ENCODE measurements around the gene PHAF1.
A peak's percentile ranks its signal among the peaks of the same experiment; 100 is the strongest.

The PHAF1 gene

DNA sequence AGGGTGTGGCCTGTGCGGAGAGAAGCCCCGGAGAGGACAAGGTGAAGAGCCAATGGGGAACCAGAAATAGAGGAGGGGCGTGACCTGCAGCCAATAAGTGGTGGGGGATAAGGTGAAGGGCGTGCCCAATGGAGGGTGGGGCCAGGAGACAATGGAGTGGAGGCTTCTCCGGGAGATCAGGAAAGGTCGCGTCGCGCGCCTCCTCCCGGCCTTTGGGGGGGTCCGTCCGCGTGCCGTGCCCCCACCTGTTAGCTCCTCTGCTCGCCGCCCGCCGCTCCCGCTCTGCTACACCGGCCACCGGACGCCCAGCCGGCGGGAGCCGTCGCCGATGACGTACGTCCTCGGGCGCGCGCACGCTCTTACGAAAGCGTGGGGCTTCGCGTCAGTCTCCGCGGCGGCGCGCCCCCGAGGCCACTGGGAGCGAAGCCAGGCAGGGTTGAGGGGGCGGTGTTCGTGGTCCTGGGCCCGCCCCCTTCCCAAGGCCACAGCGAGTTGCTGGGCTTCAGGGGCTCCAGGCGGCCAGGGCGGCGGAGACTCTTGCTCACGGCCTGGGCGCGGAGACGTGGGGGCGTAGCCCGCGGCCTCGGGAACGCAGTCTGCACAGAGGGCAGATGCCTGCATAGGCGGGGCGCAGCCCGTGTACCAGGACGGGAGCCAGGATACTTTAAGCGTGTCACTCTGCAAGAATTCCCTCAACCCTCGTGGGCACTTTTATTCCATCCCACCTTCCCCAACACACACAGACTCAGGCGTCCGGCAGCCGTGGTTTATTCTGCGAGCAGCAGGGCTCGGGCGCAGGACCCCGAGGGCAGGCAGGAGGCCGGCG, 74.1 kb downstream of the PHAF1 start, which contains the start of gene MATCAP1:
Gene MATCAP1, minus strand, starts transcription at position 337 of the 826 bp plus-strand sequence. CDS start 3,353 bp downstream, outside the sequence.
- DNase-seq = peak; percentile 96 to 97 (median 97)

GRCh38 chr16:67184453-67184994, 74.8 kb downstream of the PHAF1 start:
- DNase-seq = no peak

GRCh38 chr16:67184995-67185650, 75.4 kb downstream of the PHAF1 start:
- DNase-seq = peak; percentile 92 to 97 (median 96)

DNA sequence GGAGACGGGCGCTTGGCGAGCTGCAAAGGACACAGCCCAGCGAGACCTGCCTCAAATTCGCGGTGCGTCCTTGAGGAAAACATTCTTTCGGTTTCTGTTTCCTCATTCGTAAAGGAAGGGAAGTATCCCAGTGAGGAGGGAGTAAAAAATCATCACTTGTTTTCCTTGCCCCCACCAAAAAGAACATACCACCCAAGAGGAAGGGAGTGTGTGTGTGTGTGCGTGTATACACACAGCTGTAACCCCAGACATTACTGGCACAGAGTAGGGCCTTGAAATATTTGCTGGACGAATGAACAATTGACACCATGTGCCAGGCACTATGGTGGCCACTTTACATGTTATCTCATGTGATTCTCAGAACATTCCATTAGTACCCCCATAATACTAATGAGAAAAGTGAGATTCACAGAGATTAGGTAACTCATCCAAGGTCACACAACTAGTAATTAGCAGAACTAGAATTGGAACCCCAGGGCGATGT, 76.0 kb downstream of the PHAF1 start:
- DNase-seq = no peak

- no peak for DNase-seq
Observed at GRCh38 chr16:67186550-67186950, 76.8 kb downstream of the PHAF1 start.

- DNase-seq = no peak
Observed at GRCh38 chr16:67187175-67187890, 77.6 kb downstream of the PHAF1 start.

DNA sequence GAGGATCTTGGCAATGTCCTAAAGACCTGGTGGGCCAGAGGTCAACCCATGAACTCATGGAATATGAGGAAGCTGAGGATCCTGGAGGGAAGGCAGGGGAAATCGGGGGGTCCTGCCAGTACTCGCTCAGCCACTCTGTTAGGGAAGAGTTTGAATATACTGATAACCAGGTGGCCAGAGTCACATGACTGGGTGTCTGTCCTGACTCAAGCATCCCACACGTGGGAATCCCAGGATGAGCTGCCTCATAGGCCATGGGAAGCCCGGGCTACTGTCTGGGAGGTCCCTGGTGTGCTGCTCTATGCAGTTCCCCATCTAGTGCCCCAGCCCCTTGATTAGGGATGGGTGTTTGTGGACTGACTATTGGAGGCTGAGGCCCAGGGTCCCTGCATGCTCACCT, 78.6 kb downstream of the PHAF1 start:
- DNase-seq = peak; percentile 63 to 82 (median 82)

- no peak for DNase-seq
Observed at GRCh38 chr16:67188798-67189197, 79.1 kb downstream of the PHAF1 start.

- DNase-seq = no peak
Observed at GRCh38 chr16:67190041-67190440, 80.3 kb downstream of the PHAF1 start, which contains the start of gene EXOC3L1. Gene EXOC3L1 (minus strand): TSS chr16:67190136. CDS start chr16:67189676, 460 bp downstream.

GRCh38 chr16:67190448-67191399, 81.0 kb downstream of the PHAF1 start:
- no peak for DNase-seq

GRCh38 chr16:67191411-67191994, 81.8 kb downstream of the PHAF1 start:
- no peak for DNase-seq

DNA sequence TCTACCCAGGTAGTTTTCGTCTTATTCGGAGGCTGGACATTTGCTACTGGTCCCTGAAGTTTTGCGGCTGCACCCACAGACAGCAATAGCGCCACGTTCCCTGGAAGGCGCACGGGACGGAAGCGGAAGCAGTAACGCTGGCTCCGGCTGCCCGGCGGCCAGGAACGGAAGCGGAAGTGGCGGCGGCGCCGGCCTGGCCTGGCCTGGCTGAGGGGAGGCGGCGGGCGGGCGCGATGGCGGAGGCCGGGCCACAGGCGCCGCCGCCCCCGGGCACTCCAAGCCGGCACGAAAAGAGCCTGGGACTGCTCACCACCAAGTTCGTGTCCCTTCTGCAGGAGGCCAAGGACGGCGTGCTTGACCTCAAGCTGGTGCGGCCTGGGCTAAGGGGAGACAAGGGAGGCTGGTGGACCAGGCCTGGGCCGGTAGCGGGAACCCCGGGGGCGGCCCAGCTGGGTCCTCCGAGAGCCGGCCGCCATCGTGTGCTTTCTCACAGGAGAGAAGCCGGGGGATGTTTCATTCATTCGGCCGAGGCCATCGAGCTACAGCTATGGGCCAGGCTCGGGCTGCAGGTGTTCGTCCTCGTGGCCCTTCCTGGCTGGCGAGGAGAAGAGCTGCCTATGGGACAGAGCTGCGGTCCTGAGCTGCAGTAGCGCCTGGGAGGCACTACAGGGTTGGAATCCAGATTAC, 82.4 kb downstream of the PHAF1 start, which contains the start of gene E2F4:
Gene E2F4, plus strand, starts transcription at position 161 of the 687 bp plus-strand sequence. Its CDS starts 73 bp downstream, at position 234.
- DNase-seq = peak; percentile 96 to 98 (median 97)

GRCh38 chr16:67192781-67193361, 83.1 kb downstream of the PHAF1 start:
- DNase-seq = no peak

DNA sequence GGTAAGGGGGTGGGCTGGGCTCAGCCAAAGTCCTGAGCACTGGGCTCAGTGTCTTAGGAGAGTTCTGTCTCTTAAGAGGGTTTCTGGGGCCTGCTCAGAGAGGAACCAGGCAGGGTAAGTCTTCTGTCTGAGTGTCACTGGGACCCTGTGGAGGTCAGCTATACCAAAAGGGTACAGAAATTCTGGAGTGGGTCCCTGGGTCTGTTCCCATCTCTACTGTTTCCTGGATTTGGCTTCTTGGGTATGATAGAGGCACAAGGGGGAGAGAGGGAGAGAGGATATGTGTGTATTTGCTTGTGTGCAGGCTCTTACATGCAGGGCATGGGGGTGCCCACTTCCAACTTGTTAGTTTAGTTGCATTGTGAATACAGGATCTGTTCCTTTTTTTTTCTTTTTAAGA, 83.8 kb downstream of the PHAF1 start:
- DNase-seq = no peak

GRCh38 chr16:67194260-67194659, 84.5 kb downstream of the PHAF1 start:
- DNase-seq = no peak

GRCh38 chr16:67195676-67196075, 85.9 kb downstream of the PHAF1 start:
- DNase-seq = no peak

DNA sequence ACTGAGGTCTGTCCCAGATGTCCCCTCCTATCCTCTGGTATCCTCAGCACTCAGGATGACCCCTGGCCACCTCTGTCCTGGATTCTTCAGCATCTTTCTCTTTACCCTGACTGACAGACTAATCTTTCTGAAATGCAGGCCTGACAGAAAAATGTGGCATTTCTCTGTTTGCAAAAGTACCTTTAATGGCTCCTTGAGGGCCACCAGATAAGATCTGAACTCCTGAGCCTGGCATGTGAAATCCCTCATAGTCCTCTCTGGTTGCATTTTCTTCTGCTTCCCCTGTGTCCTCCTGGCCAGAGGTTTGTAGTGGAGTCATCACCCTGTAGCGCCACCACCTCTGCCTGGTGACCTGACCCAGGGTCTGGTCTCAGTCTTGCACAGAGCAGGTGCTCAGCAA, 87.1 kb downstream of the PHAF1 start:
- no peak for DNase-seq

GRCh38 chr16:67197704-67198103, 88.0 kb downstream of the PHAF1 start:
- DNase-seq = no peak

All from suppressor macrophage treated with lipopolysaccharide for 1 hour (primary cell).